HEK293 (cell line): ENCODE data around the gene MAGI2.

Source experiments
- CTCF ChIA-PET: fragments of 350-600 bp; formaldehyde crosslinking; extraction: SDS; loops from one replicate; lab custom pipeline; 2021; ENCODE audit warnings: antibody characterized with exemption; lab: Yijun Ruan, JAX
- POLR2A ChIA-PET: fragments of 300-600 bp; formaldehyde crosslinking; extraction: SDS; loops from one replicate; lab custom pipeline; 2020; ENCODE audit warnings: antibody characterized with exemption, inconsistent platforms; lab: Yijun Ruan, JAX
- H3K27ac ChIP-seq: fragments of 200-500 bp; sonication (Bioruptor generic); 2 replicates; pipeline ENCODE4 v1.5.1; 2014; ENCODE audit warnings: low read depth, low read length, control low read depth, inconsistent platforms; ENCODE audit errors: extremely low read depth
- H3K36me3 ChIP-seq, 2 experiments: fragments of 200-500 bp in 1 of 2; sonication (Bioruptor generic) in 1 of 2; 1 replicate in 1 of 2; 2 replicates in 1 of 2; pipeline ENCODE4 v1.5.1; 2014 to 2017; ENCODE audit warnings: inconsistent platforms in 2 of 2, low read length in 2 of 2; ENCODE audit not compliant: control insufficient read depth in 2 of 2, insufficient read depth in 1 of 2
- H3K4me1 ChIP-seq: fragments of 200-500 bp; sonication (Bioruptor generic); 2 replicates; pipeline ENCODE4 v1.5.1; 2014; ENCODE audit warnings: mild to moderate bottlenecking, low read length, inconsistent platforms; ENCODE audit not compliant: control insufficient read depth, insufficient read depth
- H3K4me3 ChIP-seq: 2 replicates; pipeline ENCODE4 v1.5.1; 2011; ENCODE audit warnings: low read depth, mild to moderate bottlenecking, control low read depth, low read length, moderate library complexity
- H3K9me3 ChIP-seq: fragments of 200-500 bp; sonication (Bioruptor generic); 2 replicates; pipeline ENCODE4 v1.5.1; 2014; ENCODE audit warnings: low read depth, low read length, inconsistent platforms; ENCODE audit not compliant: control insufficient read depth, insufficient read depth
- GLI2 ChIP-seq: fragments of 450-650 bp; formaldehyde crosslinking; IDR thresholded peaks from 2 replicates; pipeline ENCODE4; 2017; ENCODE audit warnings: missing biosample characterization, missing genetic modification characterization, low read depth, borderline replicate concordance
- HOXA7 ChIP-seq: sonication (generic); formaldehyde crosslinking; IDR thresholded peaks from 2 replicates; pipeline ENCODE4 v1.8.1; 2022; ENCODE audit warnings: missing genetic modification reagents, borderline replicate concordance
- MZF1 ChIP-seq: fragments of 450-650 bp; formaldehyde crosslinking; IDR thresholded peaks from 2 replicates; pipeline ENCODE4 v1.5.1; 2017; ENCODE audit warnings: missing biosample characterization, missing genetic modification characterization, borderline replicate concordance
- RBAK ChIP-seq: fragments of 450-650 bp; formaldehyde crosslinking; IDR thresholded peaks from 2 replicates; pipeline ENCODE4 v1.5.1; 2016; ENCODE audit warnings: missing biosample characterization, missing genetic modification characterization
- SCRT2 ChIP-seq: fragments of 450-650 bp; formaldehyde crosslinking; IDR thresholded peaks from 2 replicates; pipeline ENCODE4 v1.5.1; 2016; ENCODE audit warnings: missing biosample characterization, missing genetic modification characterization
- YY2 ChIP-seq: fragments of 450-650 bp; formaldehyde crosslinking; IDR thresholded peaks from 2 replicates; pipeline ENCODE4 v1.5.1; 2016; ENCODE audit warnings: missing biosample characterization, missing genetic modification characterization
- ZBTB17 ChIP-seq: fragments of 450-650 bp; formaldehyde crosslinking; IDR thresholded peaks from 2 replicates; pipeline ENCODE4 v1.5.1; 2016; ENCODE audit warnings: missing biosample characterization, missing genetic modification characterization
- ZBTB21 ChIP-seq: fragments of 450-650 bp; formaldehyde crosslinking; IDR thresholded peaks from 2 replicates; pipeline ENCODE4 v1.5.1; 2017; ENCODE audit warnings: missing biosample characterization, missing genetic modification characterization
- ZBTB7A ChIP-seq: fragments of 450-650 bp; formaldehyde crosslinking; IDR thresholded peaks from 2 replicates; pipeline ENCODE4 v1.5.1; 2016; ENCODE audit warnings: low read depth, missing biosample characterization, missing genetic modification characterization
- ZFP37 ChIP-seq: fragments of 450-650 bp; formaldehyde crosslinking; IDR thresholded peaks from 2 replicates; pipeline ENCODE4 v1.5.1; 2016; ENCODE audit warnings: missing biosample characterization, missing genetic modification characterization
- ZFP41 ChIP-seq: fragments of 450-650 bp; formaldehyde crosslinking; IDR thresholded peaks from 2 replicates; pipeline ENCODE4 v1.5.1; 2016; ENCODE audit warnings: missing biosample characterization, missing genetic modification characterization, borderline replicate concordance
- ZNF133 ChIP-seq: fragments of 450-650 bp; formaldehyde crosslinking; IDR thresholded peaks from 2 replicates; pipeline ENCODE4 v1.5.1; 2016; ENCODE audit warnings: missing biosample characterization, missing genetic modification characterization
- ZNF140 ChIP-seq: fragments of 450-650 bp; formaldehyde crosslinking; IDR thresholded peaks from 2 replicates; pipeline ENCODE4 v1.5.1; 2016; ENCODE audit warnings: missing biosample characterization, missing genetic modification characterization
- ZNF155 ChIP-seq: fragments of 450-650 bp; formaldehyde crosslinking; IDR thresholded peaks from 2 replicates; pipeline ENCODE4 v1.5.1; 2016; ENCODE audit warnings: missing biosample characterization, missing genetic modification characterization
- ZNF2 ChIP-seq: fragments of 450-650 bp; formaldehyde crosslinking; IDR thresholded peaks from 2 replicates; pipeline ENCODE4 v1.5.1; 2016; ENCODE audit warnings: missing biosample characterization, missing genetic modification characterization
- ZNF292 ChIP-seq: fragments of 450-650 bp; formaldehyde crosslinking; IDR thresholded peaks from 2 replicates; pipeline ENCODE4 v1.5.1; 2016; ENCODE audit warnings: low read depth, missing biosample characterization, missing genetic modification characterization, borderline replicate concordance
- ZNF324 ChIP-seq: fragments of 450-650 bp; formaldehyde crosslinking; IDR thresholded peaks from 2 replicates; pipeline ENCODE4 v1.5.1; 2016; ENCODE audit warnings: missing biosample characterization, missing genetic modification characterization
- ZNF426 ChIP-seq: fragments of 450-650 bp; formaldehyde crosslinking; IDR thresholded peaks from 2 replicates; pipeline ENCODE4 v1.5.1; 2017; ENCODE audit warnings: missing biosample characterization, missing genetic modification characterization, mild to moderate bottlenecking, inconsistent platforms, moderate library complexity
- ZNF510 ChIP-seq: fragments of 450-650 bp; formaldehyde crosslinking; IDR thresholded peaks from 2 replicates; pipeline ENCODE4 v1.5.1; 2018; ENCODE audit warnings: mild to moderate bottlenecking, missing genetic modification characterization, missing biosample characterization; ENCODE audit not compliant: insufficient replicate concordance
- TF ChIP-seq, protein P1 (sequence below): sonication (generic); formaldehyde crosslinking; IDR thresholded peaks from 2 replicates; pipeline ENCODE4 v1.8.1; 2022; ENCODE audit warnings: mild to moderate bottlenecking, moderate library complexity, missing genetic modification reagents
- TF ChIP-seq, protein P2 (sequence below): fragments of 450-650 bp; formaldehyde crosslinking; IDR thresholded peaks from 2 replicates; pipeline ENCODE4 v1.5.1; 2016; ENCODE audit warnings: missing biosample characterization, missing genetic modification characterization
- TF ChIP-seq, protein P3 (sequence below): fragments of 450-650 bp; formaldehyde crosslinking; IDR thresholded peaks from 2 replicates; pipeline ENCODE4 v1.5.1; 2016; ENCODE audit warnings: missing biosample characterization, missing genetic modification characterization
- TF ChIP-seq, protein P4 (sequence below): fragments of 450-650 bp; formaldehyde crosslinking; IDR thresholded peaks from 2 replicates; pipeline ENCODE4 v1.5.1; 2017; ENCODE audit warnings: missing biosample characterization, missing genetic modification characterization
- TF ChIP-seq, protein P5 (sequence below): fragments of 450-650 bp; formaldehyde crosslinking; IDR thresholded peaks from 2 replicates; pipeline ENCODE4 v1.5.1; 2017; ENCODE audit warnings: missing biosample characterization, missing genetic modification characterization

MAGI2 gene

DNA sequence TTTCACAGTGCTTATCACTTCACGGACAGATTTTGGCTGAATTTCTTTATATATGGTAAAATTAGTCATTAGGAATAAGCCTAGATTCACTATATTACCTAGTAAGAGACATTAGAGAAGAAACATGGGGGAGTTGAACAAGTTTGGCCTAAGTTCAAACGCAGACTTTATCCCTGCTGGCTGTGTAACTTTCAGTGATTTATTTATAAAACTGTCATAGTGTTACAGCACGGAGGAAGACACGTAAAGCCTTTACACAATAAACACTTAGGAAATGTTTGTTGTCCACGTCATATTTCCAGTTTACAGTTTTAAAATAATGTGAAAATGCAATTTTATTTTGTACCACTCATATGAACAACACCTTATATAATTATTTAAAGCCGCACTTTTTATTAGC, 661.5 kb downstream of the MAGI2 start:
- Histone ChIP-seq H3K27ac (no peak overlapping the region), H3K9me3 (no peaks in the 10 kb centered on the region), H3K4me3 (no peak overlapping the region), H3K36me3 (no peaks in the 10 kb centered on the region), H3K4me1 (no peaks in the 10 kb centered on the region)
- TF ChIP-seq ZNF133 (tag by site-specific recombination) (no peak), ZNF2 (no peak), RBAK (tag by site-specific recombination) (no peak), GLI2 (tag by site-specific recombination) (no peak), SCRT2 (tag by site-specific recombination) (no peak), MZF1 (tag by site-specific recombination) (no peak), ZNF140 (tag by site-specific recombination) (no peak), ZNF155 (tag by site-specific recombination) (no peak), ZNF324 (tag by site-specific recombination) (no peak), ZNF292 (tag by site-specific recombination) (no peak), ZNF426 (no peak)
- TF ChIP-seq, protein P1, sequence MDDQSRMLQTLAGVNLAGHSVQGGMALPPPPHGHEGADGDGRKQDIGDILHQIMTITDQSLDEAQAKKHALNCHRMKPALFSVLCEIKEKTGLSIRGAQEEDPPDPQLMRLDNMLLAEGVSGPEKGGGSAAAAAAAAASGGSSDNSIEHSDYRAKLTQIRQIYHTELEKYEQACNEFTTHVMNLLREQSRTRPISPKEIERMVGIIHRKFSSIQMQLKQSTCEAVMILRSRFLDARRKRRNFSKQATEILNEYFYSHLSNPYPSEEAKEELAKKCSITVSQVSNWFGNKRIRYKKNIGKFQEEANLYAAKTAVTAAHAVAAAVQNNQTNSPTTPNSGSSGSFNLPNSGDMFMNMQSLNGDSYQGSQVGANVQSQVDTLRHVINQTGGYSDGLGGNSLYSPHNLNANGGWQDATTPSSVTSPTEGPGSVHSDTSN = no peak
- TF ChIP-seq, protein P2, sequence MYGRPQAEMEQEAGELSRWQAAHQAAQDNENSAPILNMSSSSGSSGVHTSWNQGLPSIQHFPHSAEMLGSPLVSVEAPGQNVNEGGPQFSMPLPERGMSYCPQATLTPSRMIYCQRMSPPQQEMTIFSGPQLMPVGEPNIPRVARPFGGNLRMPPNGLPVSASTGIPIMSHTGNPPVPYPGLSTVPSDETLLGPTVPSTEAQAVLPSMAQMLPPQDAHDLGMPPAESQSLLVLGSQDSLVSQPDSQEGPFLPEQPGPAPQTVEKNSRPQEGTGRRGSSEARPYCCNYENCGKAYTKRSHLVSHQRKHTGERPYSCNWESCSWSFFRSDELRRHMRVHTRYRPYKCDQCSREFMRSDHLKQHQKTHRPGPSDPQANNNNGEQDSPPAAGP (tag by site-specific recombination) = no peak
- TF ChIP-seq, protein P3, sequence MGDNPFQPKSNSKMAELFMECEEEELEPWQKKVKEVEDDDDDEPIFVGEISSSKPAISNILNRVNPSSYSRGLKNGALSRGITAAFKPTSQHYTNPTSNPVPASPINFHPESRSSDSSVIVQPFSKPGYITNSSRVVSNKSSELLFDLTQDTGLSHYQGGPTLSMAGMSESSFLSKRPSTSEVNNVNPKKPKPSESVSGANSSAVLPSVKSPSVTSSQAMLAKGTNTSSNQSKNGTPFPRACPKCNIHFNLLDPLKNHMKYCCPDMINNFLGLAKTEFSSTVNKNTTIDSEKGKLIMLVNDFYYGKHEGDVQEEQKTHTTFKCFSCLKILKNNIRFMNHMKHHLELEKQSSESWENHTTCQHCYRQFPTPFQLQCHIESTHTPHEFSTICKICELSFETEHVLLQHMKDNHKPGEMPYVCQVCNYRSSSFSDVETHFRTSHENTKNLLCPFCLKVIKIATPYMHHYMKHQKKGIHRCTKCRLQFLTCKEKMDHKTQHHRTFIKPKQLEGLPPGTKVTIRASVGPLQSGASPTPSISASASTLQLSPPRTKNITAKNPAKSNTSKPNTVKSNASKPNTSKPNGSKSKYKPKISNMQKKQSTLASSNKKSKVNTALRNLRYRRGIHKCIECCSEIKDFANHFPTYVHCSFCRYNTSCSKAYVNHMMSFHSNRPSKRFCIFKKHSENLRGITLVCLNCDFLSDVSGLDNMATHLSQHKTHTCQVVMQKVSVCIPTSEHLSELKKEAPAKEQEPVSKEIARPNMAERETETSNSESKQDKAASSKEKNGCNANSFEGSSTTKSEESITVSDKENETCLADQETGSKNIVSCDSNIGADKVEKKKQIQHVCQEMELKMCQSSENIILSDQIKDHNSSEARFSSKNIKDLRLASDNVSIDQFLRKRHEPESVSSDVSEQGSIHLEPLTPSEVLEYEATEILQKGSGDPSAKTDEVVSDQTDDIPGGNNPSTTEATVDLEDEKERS (tag by site-specific recombination) = no peak
- ChIA-PET CTCF (no interaction called here), POLR2A (no interaction called here)

DNA sequence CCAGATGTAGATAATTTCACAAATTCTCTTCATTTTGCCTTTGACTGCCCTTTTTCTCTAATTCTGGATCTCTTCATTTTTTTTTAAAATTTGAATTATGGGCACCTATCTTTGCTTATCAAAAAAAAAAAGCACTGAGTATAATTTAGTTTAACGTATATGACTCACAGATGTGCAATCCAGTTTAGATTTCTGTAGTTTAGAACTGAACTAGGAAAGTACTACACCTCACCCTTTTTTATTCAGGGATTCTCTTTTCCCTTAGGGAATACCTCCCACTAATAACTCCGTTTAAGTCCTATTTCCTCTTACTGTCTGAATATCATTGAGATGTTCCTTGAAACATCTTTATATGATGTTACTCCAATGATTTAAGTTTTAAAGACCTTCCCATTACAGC, 665.0 kb downstream of the MAGI2 start:
- Histone ChIP-seq H3K36me3 (no peaks in the 10 kb centered on the region), H3K9me3 (no peaks in the 10 kb centered on the region), H3K27ac (no peak overlapping the region), H3K4me1 (no peaks in the 10 kb centered on the region), H3K4me3 (no peak overlapping the region)
- CTCF ChIA-PET = no interaction called here
- TF ChIP-seq ZBTB21 (tag by site-specific recombination) (no peak), ZFP41 (tag by site-specific recombination) (no peak), ZFP37 (tag by site-specific recombination) (no peak), YY2 (tag by site-specific recombination) (no peak), HOXA7 (CRISPR knock-in tag) (no peak)
- POLR2A ChIA-PET = no interaction called here

DNA sequence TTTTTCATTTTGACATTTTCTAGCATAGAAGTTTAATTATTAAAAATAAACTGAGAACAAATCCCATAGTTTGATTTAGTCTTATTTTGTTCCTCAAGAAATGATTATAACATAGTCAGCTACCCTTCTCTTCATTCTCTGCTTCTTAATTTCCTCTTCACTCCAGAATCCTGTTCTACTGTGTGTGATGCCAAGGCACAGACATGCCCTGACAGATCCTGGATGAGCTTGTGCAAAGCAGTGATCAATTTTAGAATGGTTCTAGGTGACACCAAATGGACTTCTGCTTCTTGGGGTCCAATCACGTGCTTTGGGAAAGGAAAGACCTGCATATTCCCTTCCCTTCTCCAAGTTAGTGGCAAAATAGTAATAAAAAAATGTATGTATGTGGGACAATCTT, 665.6 kb downstream of the MAGI2 start:
- H3K27ac ChIP-seq = no peak overlapping the region
- H3K4me3 ChIP-seq = no peak overlapping the region
- H3K9me3 ChIP-seq = no peaks in the 10 kb centered on the region
- CTCF ChIA-PET = no interaction called here
- POLR2A ChIA-PET = no interaction called here
- H3K36me3 ChIP-seq = no peaks in the 10 kb centered on the region
- H3K4me1 ChIP-seq = no peaks in the 10 kb centered on the region
- TF ChIP-seq ZNF510 = no peak
- TF ChIP-seq, protein P4, sequence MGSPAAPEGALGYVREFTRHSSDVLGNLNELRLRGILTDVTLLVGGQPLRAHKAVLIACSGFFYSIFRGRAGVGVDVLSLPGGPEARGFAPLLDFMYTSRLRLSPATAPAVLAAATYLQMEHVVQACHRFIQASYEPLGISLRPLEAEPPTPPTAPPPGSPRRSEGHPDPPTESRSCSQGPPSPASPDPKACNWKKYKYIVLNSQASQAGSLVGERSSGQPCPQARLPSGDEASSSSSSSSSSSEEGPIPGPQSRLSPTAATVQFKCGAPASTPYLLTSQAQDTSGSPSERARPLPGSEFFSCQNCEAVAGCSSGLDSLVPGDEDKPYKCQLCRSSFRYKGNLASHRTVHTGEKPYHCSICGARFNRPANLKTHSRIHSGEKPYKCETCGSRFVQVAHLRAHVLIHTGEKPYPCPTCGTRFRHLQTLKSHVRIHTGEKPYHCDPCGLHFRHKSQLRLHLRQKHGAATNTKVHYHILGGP (tag by site-specific recombination) = no peak
- TF ChIP-seq, protein P5, sequence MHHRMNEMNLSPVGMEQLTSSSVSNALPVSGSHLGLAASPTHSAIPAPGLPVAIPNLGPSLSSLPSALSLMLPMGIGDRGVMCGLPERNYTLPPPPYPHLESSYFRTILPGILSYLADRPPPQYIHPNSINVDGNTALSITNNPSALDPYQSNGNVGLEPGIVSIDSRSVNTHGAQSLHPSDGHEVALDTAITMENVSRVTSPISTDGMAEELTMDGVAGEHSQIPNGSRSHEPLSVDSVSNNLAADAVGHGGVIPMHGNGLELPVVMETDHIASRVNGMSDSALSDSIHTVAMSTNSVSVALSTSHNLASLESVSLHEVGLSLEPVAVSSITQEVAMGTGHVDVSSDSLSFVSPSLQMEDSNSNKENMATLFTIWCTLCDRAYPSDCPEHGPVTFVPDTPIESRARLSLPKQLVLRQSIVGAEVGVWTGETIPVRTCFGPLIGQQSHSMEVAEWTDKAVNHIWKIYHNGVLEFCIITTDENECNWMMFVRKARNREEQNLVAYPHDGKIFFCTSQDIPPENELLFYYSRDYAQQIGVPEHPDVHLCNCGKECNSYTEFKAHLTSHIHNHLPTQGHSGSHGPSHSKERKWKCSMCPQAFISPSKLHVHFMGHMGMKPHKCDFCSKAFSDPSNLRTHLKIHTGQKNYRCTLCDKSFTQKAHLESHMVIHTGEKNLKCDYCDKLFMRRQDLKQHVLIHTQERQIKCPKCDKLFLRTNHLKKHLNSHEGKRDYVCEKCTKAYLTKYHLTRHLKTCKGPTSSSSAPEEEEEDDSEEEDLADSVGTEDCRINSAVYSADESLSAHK (tag by site-specific recombination) = no peak
- TF ChIP-seq ZBTB7A (tag by site-specific recombination) = no peak
- no peak for TF ChIP-seq ZBTB17 (tag by site-specific recombination)
